Measurements from ENCODE around the gene PTMA. TPM values are rescaled to one million over a fixed set of nuclear protein-coding genes. Genes with fewer than 3 reads are reported as not detected.

The PTMA gene
- polyA plus RNA-seq, 1 donor from 2014 or later = 2,091 TPM

DNA sequence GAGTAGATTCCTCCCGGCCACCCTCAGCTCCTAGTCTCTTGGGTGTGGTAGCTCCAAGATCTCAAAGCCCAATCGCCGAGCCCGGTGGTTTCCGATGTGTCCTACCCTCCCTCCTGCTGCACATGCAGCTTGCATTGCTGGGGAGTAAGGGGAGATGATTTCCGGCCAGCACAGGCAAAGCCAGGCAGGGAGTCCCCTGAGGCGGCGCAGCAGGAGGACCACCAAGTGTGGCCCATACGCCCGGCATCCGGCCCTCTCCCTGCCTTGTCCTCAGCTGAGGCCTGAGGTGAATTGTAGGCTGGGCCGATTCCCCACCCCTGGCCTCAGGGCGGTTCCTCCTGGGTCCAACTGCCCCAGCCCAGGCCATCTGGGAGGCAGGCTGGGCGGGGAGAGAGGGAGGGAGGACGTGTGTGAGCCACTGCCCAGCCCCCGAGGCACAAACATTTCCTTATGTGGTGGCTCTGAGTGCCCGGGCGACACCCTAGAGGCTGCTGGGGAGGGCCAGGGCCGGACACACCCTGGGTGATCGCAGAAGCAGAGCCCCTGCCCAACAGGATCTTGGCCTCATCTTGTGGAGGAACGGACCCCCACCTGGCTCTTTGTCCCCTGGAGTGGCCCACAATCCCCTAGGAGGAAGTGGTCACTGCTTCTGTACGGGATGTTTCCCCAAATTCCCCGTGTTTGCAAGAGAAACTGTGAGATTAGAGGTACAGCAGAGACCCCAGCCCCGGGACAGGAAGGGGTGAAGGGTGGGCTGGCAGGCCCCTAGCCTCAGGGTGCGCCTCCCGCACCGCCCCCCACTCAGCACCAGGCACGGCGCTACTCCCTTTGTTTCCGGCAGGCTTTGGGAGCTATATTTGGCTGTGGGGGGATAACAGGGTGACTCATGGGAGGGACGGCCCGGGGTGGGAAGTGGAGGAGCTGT, 41.9 kb upstream of the PTMA start:
- H4K20me1 ChIP-seq (ENCODE audit: insufficient read depth) = no peaks in the 10 kb centered on the region
- no peaks in the 10 kb centered on the region for H3K79me2 ChIP-seq (replicated peaks; ENCODE audit: insufficient read depth, low read length)
- H3K4me2 ChIP-seq (ENCODE audit: low read length) = no peak overlapping the region
- H3K4me3 ChIP-seq (ENCODE audit: low read length) = no peak overlapping the region
- H3K27ac ChIP-seq (ENCODE audit: low read length) = no peak overlapping the region
- H3K27me3 ChIP-seq (ENCODE audit: insufficient read depth, low read depth, low read length) = no peaks in the 10 kb centered on the region
- H3K9me2 ChIP-seq (ENCODE audit: insufficient read depth, low read length) = no peaks in the 10 kb centered on the region
- no peaks in the 10 kb centered on the region for H3K36me3 ChIP-seq (ENCODE audit: insufficient read depth, low read length)
- H3K9ac ChIP-seq (ENCODE audit: low read length) = no peak overlapping the region
- TF ChIP-seq MXI1 (conservative IDR thresholded peaks at IDR 0.05; ENCODE audit: poor library complexity, severe bottlenecking) = no peak
- TF ChIP-seq, protein P1, sequence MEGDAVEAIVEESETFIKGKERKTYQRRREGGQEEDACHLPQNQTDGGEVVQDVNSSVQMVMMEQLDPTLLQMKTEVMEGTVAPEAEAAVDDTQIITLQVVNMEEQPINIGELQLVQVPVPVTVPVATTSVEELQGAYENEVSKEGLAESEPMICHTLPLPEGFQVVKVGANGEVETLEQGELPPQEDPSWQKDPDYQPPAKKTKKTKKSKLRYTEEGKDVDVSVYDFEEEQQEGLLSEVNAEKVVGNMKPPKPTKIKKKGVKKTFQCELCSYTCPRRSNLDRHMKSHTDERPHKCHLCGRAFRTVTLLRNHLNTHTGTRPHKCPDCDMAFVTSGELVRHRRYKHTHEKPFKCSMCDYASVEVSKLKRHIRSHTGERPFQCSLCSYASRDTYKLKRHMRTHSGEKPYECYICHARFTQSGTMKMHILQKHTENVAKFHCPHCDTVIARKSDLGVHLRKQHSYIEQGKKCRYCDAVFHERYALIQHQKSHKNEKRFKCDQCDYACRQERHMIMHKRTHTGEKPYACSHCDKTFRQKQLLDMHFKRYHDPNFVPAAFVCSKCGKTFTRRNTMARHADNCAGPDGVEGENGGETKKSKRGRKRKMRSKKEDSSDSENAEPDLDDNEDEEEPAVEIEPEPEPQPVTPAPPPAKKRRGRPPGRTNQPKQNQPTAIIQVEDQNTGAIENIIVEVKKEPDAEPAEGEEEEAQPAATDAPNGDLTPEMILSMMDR (IDR thresholded peaks at IDR 0.05; ENCODE audit: poor library complexity, severe bottlenecking) = no peak
- TF ChIP-seq EP300 (conservative IDR thresholded peaks at IDR 0.05; ENCODE audit: poor library complexity, severe bottlenecking) = no peak
- TF ChIP-seq, protein P2, sequence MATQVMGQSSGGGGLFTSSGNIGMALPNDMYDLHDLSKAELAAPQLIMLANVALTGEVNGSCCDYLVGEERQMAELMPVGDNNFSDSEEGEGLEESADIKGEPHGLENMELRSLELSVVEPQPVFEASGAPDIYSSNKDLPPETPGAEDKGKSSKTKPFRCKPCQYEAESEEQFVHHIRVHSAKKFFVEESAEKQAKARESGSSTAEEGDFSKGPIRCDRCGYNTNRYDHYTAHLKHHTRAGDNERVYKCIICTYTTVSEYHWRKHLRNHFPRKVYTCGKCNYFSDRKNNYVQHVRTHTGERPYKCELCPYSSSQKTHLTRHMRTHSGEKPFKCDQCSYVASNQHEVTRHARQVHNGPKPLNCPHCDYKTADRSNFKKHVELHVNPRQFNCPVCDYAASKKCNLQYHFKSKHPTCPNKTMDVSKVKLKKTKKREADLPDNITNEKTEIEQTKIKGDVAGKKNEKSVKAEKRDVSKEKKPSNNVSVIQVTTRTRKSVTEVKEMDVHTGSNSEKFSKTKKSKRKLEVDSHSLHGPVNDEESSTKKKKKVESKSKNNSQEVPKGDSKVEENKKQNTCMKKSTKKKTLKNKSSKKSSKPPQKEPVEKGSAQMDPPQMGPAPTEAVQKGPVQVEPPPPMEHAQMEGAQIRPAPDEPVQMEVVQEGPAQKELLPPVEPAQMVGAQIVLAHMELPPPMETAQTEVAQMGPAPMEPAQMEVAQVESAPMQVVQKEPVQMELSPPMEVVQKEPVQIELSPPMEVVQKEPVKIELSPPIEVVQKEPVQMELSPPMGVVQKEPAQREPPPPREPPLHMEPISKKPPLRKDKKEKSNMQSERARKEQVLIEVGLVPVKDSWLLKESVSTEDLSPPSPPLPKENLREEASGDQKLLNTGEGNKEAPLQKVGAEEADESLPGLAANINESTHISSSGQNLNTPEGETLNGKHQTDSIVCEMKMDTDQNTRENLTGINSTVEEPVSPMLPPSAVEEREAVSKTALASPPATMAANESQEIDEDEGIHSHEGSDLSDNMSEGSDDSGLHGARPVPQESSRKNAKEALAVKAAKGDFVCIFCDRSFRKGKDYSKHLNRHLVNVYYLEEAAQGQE (IDR thresholded peaks at IDR 0.05; ENCODE audit: borderline replicate concordance) = no peak
- no peak for TF ChIP-seq TAF1 (IDR thresholded peaks at IDR 0.05; ENCODE audit: low read depth)
- no peak for TF ChIP-seq RAD21 (conservative IDR thresholded peaks at IDR 0.05)
- no peak for TF ChIP-seq POLR2AphosphoS5 (IDR thresholded peaks at IDR 0.05)
- TF ChIP-seq SMC3 (conservative IDR thresholded peaks at IDR 0.05; ENCODE audit: poor library complexity) = no peak
- TF ChIP-seq EZH2 (IDR thresholded peaks at IDR 0.05; ENCODE audit: borderline replicate concordance, insufficient read depth, low read length, poor library complexity, severe bottlenecking) = no peak
- no peaks in the 10 kb centered on the region for H3F3A ChIP-seq (ENCODE audit: insufficient read depth, low read length, poor library complexity, severe bottlenecking)
- H3K9me3 ChIP-seq (ENCODE audit: low read length) = peaks cover 11% of the 10 kb centered on the region
- H2AFZ ChIP-seq (ENCODE audit: low read depth, low read length) = no peak overlapping the region

DNA sequence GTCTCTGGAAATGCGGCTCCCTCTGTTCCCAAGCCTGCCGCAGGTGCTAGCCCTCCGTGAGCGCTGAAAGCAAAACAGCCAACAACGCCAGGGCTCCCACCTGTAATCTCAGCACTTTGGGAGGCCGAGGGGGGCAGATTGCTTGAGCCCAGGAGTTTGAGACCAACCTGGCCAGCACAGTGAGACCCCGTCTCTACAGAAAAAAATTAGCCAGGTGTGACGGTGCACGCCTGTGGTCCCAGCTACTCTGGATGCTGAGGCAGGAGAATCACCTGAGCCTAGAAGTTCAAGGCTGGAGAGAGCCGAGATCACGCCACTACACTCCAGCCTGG, 41.3 kb upstream of the PTMA start:
- no peak overlapping the region for H3K4me2 ChIP-seq (ENCODE audit: low read length)
- H3K79me2 ChIP-seq (replicated peaks; ENCODE audit: insufficient read depth, low read length) = no peaks in the 10 kb centered on the region
- H3K9me2 ChIP-seq (ENCODE audit: insufficient read depth, low read length) = no peaks in the 10 kb centered on the region
- H3F3A ChIP-seq (ENCODE audit: insufficient read depth, low read length, poor library complexity, severe bottlenecking) = no peaks in the 10 kb centered on the region
- peaks cover 11% of the 10 kb centered on the region for H3K9me3 ChIP-seq (ENCODE audit: low read length)
- no peaks in the 10 kb centered on the region for H3K27me3 ChIP-seq (ENCODE audit: insufficient read depth, low read depth, low read length)
- no peaks in the 10 kb centered on the region for H3K36me3 ChIP-seq (ENCODE audit: insufficient read depth, low read length)
- no peak overlapping the region for H3K9ac ChIP-seq (ENCODE audit: low read length)
- no peak overlapping the region for H3K4me3 ChIP-seq (ENCODE audit: low read length)
- TF ChIP-seq, protein P2 (IDR thresholded peaks at IDR 0.05; ENCODE audit: borderline replicate concordance) = no peak
- no peak overlapping the region for H2AFZ ChIP-seq (ENCODE audit: low read depth, low read length)
- H3K27ac ChIP-seq (ENCODE audit: low read length) = no peak overlapping the region
- H4K20me1 ChIP-seq (ENCODE audit: insufficient read depth) = no peaks in the 10 kb centered on the region

All from neural cell (in vitro differentiated cells).